Bone marrow (tissue), 2 donors: ENCODE measurements around the gene CCDC50.

Experiments
- DNase-seq, 2 donors: peaks; one replicate each; lab custom pipeline; 2025; lab: John Stamatoyannopoulos, UW

Gene CCDC50

DNA sequence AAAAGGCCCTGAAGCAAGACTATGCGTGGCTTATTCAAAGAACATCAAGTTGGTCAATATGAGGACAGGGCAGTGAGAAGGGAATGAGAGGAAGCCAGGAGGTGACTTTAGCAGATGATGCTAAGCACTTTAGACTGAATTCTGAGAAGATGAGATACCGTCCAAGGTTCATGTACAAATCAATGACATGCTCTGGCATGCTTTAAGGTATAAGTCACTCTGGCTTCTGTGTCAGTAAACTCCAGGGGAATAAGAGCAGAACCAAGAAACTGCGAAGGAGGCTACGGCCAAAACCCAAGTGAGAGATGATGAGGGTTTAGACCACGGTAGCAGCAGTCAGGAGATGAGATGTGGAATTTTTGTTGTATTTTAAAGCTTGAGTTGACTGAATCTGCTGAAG, 8.9 kb upstream of the CCDC50 start:
- no peak for DNase-seq

DNA sequence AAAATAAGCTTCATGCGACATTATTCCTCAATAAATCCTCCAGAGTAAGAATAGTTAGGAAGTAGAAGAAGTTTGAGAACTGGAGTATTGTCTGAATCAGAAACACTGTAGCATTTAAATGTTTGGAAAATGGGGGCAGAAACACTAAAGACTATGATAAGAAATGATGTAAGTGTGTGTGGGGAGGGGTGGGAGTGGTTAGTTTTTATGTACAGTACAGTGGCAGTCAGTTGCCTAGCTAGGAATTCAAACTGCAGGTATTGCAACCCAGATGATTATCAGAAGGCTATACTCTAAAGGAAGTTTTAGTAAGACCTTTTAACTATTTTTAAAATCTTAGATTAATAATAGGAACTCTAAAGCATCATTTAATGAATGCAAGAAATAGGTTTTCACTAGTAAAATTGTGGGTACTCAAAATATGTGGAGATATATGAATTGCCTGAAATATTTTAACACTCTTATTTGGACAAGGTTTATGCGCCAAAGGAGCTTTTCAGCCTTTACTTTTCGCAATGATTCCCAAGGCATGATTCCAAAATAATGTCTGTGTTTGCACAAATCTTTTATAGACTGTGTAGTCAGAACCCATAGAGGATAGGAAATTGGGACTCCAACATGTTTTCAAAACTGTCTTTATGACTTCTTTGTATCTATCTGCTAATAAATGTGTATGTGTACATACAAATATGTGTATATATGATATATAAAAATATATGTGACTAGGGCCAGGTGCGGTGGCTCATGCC, 8.0 kb upstream of the CCDC50 start:
- no peak for DNase-seq

DNA sequence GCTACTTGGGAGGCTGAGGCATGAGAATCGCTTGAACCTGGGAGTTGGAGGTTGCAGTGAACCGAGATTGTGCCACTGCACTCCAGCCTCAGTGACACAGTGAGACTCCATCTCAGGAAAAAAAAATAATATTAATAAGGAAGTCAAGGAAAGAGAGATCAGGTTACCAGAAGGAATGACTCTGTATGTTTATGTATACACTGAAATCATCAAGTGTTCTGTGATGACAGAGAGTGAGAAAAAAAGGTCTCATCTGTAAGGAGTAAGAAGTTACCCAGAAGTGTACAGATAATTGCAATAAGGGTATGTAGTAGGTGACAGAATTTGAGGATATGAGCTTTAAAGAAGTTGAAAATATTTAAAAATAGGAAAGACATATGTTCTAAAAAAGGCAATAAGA, 4.3 kb upstream of the CCDC50 start:
- DNase-seq: no peak

DNA sequence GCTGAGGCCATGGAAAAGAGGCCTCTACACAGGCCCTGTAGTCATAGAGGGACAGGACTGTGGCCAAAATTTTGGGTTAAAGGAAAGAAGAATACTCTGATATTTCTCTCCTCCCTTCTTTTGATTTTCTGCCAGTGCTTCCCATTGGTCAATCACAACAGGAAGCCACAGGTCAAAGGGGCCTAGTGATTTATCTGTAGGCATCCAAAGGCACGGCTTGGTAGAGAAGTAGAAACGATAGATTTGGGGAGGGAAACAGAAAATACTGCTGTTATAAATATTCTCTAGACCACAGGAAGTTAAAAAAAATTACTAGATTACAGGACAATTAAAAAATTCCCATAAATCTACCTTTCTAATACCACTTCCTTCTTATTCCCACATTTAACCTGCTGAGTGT, 1.7 kb upstream of the CCDC50 start:
- no peak for DNase-seq

DNA sequence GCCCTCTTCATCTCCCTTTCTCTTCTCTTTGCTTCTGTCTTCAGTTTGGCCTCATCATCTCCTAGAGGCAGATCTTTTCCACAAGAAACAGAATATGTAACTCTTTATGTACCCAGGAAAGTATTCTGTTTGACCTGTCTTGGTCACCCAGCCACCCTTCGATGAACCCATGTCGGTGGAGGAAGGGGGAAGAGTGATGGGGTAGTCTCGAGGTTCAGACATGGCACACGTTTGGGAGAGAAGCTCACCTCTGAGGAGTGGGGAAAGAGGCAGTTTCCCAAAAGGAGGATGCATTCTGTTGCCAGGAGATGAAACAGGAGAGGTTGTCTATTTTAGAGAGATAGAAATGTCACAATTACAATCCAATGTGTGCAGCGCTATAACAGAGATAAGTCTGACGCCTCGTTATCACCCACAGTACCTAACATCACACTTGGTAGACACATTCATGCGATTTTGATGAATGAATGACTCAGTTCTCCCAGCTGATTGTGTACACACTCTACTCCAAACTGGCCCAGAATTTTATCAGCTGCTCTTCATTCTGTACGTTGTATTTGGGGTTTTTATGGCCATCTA, 722 bp upstream of the CCDC50 start:
- DNase-seq: no peak

DNA sequence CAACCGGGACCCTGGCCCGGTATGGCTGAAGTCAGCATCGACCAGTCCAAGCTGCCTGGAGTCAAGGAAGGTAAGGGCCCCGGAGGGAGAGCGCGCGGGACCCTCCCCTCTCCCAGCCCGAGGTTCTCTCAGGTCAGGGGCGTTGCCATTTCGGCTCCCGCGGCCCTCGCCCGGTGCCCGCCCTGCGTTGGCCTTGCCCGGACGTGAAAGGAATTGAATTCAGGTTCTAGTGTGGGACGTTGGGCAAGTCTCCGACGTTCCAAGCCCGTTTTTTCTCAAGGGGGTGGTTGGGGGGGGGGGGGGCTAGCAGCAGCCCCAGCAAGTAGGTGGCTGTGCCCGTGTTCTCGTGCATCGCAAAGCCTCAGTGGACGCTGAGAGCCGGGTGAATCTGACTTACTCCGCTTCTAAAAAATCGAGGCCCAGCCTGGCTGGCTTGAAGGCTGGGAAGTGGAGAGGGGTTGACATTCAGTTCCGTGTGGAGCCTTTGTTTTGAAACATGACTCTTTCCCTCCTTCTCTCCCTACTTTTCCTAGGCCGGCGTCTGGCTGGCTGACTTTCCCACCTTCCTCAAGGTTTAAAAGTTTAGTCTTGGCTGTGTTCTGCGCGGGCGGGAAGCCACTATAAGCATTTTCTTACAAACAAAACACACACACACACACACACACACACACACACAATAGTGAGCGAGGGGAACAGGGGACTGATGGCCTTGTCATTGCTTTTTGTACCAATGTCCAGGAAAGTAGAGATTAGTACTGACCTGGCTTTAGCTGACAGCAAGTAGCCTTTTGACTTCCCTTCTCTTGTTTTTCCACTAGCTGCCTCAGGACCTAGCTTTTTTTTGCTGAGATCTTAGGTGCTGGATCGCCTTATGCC, 698 bp downstream of the CCDC50 start, which contains the start of gene UTS2B:
UTS2B (minus strand) TSS at position 873 of the 876 bp plus-strand sequence. CDS start 48,337 bp downstream, outside the sequence.
- peak in 1 of 2 donors; percentile 19 for DNase-seq

DNA sequence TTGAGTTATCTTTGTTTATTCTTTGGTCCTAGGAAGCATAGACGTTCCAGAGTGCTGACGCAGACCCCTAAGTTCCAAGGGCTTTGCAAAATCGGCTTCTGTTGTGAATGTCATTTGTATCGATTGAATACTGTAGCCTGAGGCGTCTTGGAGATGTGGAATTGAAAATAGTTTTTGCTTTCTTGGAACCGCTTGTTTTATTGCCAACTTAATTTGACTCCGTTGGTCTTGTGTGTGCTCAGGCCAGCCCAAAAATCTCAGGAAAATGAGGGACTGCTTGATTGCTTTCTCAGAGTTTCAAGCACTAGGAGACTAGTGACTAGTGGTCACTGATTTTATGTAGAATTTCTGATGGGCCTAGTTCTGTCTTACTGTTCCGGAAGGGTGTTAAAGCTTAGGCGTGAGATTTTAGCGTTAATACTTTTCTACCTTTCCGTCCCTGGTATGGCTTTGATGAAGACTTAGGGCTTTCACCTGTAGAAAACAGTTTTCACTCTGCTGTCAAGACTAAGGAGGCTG, 1.4 kb downstream of the CCDC50 start:
- no peak for DNase-seq

DNA sequence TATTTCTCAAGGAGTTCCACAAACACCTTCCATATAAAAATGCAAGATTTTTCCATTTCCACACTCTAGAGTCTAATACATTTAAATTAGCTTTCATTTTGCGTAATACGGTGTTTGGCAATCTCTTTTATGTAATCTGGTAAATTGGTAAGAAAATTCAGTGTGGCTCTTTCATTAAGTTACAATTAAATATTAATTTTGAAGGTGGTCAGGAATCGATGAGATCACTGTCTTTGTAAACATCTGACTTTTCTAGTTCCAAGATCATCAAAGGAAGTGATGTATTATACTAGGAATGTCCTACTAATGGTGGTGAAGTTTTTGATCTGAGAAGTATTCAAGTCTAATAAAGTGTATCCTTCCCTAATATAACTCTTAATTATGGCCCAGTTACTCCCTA, 2.2 kb downstream of the CCDC50 start:
- DNase-seq: no peak

DNA sequence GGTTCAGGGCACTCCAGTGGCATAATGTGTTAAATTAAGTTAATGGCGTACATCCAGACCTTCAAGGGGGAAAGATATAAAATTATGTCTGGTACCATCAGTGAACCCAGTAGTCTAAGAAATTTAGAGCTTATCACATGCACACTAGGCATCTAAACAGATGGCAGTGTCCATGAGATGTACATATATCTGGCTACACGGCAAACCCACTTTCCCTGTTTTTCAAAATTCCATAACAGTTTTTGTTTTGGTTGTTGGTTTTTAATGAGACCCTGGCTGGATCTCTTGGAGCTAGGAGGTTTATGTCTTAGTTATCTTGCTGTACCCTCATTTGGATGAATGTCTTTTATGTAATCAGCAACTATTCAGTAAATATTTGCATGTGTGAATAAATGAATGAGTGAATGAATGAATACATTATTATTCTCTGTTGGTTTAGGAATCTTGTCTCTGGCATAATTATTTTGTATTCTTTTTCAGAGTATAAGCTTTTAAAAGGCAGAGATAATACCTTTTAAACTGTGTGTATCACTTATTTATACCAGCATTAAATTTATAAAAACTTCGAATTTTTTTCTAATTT, 4.2 kb downstream of the CCDC50 start:
- DNase-seq: no peak

DNA sequence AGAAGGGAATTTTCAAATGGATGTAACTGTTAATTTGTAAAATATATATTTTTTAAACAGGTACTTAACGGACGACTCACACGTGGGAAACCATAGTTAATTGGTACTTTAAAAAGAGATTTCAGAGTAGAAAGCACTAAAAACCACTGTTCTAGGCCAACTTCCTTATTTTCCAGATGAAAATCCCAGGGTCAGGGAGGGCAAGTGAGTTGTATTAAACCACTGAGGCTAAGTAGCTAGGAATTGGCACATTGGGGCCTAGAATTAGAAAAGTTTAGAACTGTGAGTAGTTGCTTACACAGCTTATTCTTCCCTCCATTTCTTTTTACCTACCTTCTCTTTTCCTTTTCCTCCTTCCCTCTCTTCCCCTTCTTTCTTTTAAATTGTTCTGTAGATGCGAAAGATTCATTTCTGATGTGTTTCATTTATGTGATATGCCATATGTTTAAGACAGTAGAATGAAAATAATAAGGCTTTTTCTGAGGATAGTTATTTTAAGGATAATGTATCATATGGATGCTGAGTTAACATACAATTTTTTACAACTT, 5.2 kb downstream of the CCDC50 start:
- DNase-seq: no peak

DNA sequence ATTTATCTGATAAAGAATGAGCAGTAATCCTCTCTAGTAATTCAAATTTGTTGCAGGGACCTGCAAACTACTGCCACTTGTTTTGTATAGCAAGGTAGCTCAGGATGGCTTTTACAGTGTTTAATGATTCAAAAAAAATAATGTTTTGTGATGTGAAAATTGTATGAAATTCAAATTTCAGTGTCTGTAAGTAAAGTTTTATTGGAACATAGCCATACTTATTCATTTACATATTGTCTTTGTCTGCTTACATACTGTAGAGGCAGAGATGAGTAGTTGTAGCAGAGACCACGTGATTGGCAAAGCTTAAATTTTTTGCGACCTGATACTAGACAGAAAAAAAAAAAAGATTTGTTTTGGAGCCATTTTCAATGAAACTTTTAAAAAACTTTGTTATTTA, 7.6 kb downstream of the CCDC50 start:
- no peak for DNase-seq

DNA sequence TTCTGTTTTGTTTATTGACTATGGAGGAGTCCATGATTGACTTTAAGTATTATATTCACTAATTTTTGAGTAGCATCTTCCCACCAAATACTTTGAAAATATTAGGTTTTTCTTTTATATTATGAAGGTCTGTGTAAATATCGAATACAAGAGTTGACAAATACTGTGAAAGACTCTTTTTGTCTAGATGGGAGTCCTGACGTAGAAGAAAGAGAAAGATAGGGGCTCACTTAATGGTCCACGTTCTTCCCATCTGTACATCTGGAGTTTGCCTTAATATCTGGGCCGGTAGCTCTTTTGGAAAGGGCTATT, 8.9 kb downstream of the CCDC50 start:
- DNase-seq: no peak

DNA sequence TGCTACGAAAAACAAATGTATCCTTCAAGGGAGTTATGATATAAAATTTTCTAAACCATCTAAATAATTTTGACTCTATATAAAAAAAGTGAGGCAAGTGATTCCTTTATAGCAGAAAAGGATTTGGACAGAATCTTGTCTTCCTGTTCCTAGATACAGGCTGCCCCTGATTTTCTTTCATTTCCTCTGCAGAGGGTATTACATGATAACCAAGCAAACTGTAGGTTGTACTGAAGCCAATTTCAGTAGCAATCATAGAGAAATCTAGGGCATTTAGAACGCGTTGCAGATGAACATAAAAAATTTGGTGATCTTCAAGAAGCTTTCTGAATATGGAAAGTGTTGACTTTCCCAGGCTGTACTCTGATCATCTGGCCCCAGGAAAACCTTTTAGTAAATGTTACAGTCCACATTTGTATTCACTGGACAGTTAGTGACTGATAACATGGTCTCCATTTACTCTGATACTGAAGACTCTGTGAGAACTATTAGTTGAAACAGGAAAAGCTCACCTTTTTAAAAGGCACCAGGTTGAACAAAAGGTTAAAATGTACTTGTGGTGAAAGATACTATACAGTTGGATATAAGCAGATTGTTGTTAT, 10.2 kb downstream of the CCDC50 start:
- DNase-seq: no peak

DNA sequence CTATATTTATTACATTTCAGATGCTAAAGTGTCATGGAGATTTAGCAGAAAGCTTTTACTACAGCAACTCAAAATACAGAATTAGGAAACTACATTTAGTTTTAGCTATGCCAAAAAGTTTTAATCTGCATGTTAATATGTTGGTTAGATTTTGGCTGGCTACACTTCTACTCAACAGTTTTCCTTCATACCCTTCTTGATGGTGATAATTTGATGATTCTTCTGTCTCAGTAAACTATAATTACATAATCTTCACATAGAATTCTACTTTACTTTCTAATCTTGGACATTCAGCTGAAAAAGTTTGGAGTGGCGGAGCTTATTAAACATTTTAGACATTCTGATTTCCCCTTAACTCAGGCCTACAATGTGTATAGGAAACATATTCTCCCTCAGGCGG, 11.2 kb downstream of the CCDC50 start:
- DNase-seq: no peak

DNA sequence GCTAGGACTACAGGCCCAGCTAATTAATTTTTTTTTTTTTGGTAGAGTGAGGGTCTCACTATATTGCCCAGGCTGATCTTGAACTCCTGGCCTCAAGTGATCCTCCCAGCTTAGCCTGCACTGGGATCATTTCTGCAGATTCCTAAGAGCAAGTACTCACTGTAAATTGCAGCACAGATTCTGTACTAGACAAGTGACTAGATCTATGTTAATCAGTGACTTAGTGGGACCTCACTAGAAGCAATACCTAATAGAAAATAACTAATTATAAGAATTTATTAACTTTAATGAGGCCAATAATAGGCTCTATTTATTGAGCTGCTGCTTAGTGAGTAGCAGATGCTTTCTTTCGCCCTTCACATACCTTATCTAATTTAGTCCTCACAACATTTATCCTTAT, 11.8 kb downstream of the CCDC50 start:
- no peak for DNase-seq

DNA sequence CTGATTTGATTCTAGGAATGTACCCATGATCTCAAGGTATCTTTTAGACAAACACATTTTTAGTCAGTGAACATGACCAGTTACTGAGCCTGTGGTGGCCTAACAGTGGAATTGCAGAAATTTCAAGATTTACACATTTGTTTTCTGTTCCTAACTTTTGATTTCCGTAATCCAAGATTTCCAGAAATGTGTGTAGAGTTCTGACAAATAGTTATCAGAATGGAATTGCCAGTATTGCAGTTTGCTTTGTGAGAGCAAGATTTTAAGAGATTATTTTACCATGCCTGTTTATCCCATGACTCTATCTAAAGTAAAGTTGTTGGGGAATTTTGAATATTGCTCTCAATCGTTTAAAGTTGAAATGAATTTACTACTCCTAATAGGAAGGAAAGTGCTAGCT, 12.8 kb downstream of the CCDC50 start:
- DNase-seq: no peak

DNA sequence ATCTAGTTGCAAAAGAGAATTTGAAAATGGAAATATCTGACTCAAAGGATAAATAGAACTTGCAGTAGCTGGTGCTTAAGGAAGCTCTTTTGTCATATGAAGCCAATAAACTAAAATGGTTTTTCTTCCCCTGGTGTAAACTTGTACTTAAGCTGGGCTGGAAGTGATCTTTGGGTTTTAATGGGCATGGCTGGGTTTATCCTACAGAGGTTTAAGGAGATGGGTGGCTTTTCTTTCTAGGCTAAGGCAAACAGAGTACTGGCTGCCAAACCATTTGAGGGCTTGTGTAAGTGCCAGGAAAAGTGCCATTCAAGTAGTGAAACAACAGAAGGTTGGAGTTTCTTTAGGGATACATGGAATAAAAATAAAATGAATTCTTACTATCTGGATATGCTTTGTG, 13.2 kb downstream of the CCDC50 start:
- DNase-seq: no peak

DNA sequence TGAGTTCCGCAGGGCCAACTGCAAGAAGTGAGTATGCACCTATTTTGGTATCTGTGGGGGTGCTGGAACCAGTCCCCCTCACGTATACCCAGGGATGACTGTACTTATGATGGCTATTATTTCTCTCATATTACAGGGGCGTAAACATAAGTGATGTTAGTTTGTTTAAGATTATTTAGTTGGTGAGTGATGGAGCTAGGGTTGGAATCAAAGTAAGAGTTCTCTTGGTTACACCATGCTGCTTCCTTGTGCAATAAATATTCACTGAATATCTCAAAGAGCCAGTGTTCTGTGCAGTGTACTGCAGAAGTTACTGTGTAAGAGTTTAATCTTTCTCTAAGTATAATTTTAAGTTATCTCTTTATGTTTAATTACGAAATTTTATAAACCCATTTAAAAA, 13.9 kb downstream of the CCDC50 start:
- DNase-seq: no peak

DNA sequence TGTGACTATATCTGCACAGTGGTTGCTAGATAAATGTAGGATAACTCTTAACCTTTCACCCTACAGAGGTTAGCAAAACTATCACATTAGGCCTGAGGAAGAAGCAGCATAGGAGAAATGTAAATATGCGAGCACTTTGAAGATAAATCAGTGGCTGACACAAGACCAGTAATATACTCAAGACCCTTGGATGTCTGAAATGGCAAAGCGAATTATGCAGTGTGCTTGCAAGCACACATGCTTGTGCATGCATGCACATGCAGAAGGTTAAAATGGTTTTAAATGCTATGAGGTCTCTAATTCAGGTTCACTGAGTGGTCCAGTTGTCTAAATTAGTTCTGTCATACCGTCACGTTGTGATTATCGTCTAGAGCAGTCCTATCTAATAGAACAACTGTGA, 14.7 kb downstream of the CCDC50 start:
- no peak for DNase-seq

DNA sequence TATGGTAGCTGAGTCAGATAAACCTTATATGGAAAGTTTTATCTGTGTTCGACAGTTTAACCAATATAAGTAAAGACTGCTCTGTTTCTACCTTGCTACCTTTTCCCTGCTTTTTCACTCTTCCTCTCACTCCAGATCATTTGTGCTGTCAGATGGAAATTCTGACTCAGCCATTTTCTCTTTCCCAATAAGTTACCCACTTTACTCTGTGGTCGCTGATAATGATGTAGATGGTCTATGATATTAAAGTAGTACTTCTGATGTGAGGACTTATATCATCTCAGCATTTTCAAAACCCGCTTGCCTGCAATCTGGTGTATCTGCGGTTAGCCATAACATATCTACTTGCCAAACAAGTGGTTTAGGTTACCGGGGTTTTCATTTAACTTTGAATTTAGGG, 16.1 kb downstream of the CCDC50 start:
- DNase-seq: no peak

DNA sequence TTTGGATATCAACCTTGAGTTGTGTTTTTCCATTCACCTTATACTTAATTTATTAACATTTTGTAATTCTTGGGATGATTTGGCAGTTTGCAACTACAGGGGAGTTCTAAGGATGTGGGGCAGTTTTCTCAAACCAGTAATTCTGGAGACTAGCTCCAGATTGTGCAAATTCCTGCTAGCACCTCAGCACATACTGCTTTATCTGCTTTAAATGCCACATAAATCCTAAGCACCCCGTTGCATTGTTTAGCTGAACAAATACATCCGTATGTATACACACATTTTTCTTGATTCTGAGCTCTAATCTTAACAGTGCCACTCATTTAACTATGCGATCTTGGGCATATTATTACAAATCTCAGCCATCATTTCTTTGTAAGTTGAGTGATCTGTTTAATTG, 18.0 kb downstream of the CCDC50 start:
- no peak for DNase-seq

DNA sequence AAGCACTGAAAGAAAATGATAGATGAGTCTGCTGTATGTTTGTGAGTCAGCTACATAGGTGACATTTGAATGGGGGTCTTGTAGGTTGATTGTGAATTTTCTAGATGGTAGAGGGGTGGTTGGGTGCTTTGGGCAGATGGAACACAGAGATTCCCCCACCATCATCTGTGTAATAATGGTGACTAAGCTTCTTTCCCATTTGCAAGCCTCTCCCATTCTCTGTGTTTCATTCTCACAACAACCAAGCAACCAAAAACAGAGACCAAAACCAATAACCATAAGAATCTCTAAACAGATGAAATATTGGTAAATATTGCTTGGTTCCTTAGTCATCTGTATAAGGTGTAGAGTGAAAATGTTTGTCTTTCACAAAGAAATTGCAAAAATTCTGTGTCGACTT, 18.9 kb downstream of the CCDC50 start:
- no peak for DNase-seq
